Effector CD4-positive, alpha-beta T cell (primary cell): ENCODE measurements around the gene RDH13.
"Not testable (repeated sequence)": the region's sequence is repeated elsewhere in the genome, so short reads cannot be mapped to it uniquely, and the experiment has no call there.

ENCODE experiments used
- DNase-seq: peaks from one replicate; pipeline ENCODE4 v3.0.0-alpha.2; 2020
- total RNA-seq: gene quantifications from one replicate; lab custom pipeline; 2026; lab: John Stamatoyannopoulos, UW

The RDH13 gene
- 20.8 reads per million, percentile 47 among the genes with 10 or more reads in this experiment for total RNA-seq

DNA sequence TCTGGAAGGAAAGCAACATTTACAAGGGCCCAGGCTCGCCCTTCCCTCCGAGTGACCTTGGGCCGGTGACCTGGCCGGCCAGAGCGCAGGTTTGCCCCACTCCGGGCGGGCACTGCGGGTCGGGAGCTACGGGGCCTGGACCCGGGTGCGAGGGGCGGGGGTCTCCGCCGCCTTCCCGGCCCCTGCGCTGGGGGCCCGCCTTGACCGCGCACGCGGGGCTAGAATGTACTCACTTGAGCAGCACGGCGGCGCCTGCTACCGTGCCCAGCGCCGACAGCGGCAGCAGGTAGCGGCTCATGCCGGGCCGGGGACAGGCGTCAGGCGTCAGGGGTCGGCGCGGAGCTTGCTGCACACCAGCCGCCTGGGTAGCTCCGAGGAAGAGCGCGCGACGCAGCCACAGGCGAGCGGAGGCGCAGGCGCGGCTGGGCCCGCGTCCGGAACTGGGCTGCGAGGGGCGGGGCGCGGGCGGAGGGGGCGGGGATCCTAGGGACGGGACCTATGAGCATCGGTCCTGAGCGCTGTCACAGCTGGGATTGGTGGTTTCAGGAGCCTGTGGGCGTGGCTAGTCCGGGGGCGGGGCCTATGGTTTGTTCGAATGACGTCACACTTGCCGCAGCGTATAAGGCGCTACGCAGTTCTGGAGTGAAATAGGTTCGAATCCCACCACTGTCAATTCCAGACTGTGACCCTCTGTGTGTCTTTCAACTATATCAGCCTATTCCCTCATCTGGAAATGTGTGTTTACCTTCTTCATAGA is at the start of gene RDH13:
Gene RDH13, minus strand, starts transcription at position 414 of the 757 bp plus-strand sequence. Its CDS starts 116 bp downstream, at position 298.
- peak; percentile 95 for DNase-seq

- no peak for DNase-seq
Measured at GRCh38 chr19:55112246-55112776, 49.4 kb upstream of the RDH13 start.

GRCh38 chr19:55111238-55111831 is 48.4 kb upstream of the RDH13 start:
- DNase-seq: no peak

DNA sequence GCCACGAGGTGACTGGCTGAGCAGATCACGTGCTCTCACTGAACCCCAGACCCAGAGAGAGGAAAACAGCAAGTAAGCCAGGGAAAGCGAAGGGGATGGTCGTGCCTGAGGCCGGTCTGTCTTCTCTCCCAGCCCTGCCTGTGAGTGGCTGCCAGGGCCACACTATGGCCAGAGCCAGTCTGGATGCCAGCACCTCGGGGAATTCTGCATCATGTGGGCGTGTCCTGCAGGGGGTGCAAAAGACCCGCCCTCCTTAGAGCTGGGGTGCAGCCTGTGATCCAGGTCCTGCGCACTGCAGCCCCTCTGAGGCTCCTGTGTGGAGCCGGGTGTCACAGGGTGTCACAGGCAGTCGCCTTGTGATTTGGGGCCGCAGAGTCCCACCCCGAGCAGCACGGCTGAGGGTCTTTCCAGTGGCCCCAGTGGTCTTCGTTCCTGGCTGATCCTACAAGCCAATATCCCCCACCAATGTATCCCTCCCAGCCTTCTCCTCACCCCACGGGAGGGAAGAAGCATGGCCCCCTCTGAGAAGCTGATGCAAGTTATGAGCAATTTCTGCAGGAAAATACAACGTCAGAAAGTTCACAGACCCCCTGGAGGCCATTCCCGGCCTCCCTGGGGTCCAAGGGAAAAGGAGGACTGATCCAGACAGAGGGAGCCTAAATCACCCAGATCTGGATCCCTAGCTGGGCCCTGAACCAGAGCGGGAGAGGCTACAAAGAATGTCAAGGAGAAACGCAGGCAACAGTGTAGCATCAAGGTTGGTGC is 46.8 kb upstream of the RDH13 start:
- no peak for DNase-seq

- not testable (repeated sequence) for DNase-seq
Measured at GRCh38 chr19:55107252-55107651, 44.3 kb upstream of the RDH13 start.

GRCh38 chr19:55106591-55106990 is 43.6 kb upstream of the RDH13 start:
- DNase-seq: no peak

DNA sequence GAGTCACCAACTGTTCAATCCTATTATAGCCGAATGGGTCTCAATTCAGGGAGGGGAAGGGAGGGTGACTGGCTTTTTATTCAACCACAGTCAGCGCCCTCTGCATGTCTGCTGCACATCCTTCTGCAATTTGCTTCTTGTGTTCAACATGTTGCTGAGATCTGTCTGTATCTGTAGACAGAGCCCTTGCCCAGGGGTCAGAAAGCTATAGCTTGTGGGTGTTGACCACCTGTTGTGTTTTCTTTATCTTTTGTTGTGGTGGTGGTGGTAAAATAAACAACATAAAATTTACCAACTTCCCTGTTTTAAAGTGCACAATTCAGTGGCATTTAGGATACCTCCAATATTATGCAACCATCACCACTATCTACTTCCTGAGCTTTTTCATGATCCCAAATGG is 42.3 kb upstream of the RDH13 start:
- DNase-seq: no peak

GRCh38 chr19:55103190-55103589 is 40.2 kb upstream of the RDH13 start:
- no peak for DNase-seq

- no peak for DNase-seq
Measured at GRCh38 chr19:55101261-55101660, 38.3 kb upstream of the RDH13 start.

DNA sequence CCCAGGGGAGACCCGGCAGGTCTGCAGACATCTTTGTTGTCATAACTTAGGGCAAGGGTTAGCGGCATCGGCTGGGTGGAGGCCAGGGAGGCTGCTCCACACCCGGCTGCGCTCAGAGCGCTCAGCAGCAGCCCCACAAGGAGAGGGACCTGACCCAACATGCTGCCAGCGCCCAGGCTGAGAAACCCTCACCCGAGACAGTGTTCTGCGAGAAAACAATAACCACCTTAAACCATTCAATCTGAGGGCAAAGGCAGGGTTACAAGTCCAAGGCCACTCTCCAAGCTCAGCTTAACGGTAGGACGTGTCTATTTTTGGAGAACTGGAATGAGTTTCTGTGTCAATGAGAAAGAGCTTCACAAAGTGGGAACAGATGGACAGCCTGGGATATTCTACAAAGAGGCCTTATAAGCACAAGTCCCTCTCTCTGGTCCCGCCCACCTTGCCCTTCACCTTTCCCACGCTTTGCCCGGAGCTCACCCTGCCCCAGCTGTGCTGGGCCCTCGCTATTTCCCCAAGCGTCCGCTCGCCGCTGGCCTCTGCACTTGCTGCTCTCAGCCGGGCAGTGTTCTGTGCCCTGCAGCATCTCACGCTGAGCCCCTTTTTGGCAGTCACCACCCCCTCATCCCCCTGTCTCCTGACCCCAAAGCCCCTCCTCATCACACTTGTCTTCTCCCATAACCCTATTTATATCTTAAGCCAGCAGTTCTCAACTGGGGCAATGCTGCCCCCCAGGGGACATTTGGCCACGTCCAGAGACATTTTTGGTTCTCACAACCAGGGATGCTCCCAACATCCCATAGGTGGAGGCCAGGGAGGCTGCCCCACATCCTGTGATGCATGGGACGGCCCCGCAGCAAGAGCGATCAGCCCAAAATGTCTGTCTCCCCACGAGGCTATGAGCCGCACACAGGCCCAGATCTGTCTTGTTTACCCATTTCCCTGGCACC is 36.9 kb upstream of the RDH13 start:
- DNase-seq: no peak

- DNase-seq: no peak
Measured at GRCh38 chr19:55098716-55099556, 36.0 kb upstream of the RDH13 start.

- DNase-seq: no peak
Measured at GRCh38 chr19:55097864-55098715, 35.1 kb upstream of the RDH13 start.

DNA sequence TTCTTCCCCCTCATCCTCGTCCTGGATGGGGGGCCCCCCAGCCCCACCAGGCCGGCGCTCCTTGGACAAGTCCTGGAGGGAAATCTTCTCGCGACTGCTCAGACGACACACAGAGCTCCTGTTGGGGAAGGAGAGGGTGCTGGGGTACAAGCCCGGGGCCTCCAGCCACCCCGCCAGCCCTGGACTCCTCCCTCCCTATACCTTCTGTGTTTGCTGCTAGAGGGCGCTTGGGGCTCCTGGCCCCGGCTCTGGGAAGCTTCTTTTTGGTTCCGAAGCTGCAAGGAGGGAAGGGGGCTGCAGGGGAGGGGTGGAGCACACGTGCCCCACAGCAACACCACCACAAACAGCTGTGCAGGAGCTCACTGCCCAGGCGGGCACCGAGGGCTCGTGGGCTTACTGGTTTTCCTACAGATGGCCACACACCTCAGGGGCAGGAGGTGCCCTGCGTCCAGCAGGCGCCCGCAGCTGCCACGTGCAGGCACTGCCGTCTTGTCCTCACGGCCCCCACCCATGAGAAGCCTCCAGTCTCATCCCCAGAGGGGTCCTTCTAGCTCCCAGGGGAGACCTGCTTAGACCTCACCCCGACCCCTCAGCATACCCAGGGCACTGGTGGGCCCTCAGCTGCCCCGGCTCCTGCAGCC is 33.2 kb upstream of the RDH13 start:
- DNase-seq: no peak

GRCh38 chr19:55095260-55096060 is 32.5 kb upstream of the RDH13 start:
- no peak for DNase-seq

GRCh38 chr19:55094456-55095259 is 31.7 kb upstream of the RDH13 start:
- DNase-seq: no peak

DNA sequence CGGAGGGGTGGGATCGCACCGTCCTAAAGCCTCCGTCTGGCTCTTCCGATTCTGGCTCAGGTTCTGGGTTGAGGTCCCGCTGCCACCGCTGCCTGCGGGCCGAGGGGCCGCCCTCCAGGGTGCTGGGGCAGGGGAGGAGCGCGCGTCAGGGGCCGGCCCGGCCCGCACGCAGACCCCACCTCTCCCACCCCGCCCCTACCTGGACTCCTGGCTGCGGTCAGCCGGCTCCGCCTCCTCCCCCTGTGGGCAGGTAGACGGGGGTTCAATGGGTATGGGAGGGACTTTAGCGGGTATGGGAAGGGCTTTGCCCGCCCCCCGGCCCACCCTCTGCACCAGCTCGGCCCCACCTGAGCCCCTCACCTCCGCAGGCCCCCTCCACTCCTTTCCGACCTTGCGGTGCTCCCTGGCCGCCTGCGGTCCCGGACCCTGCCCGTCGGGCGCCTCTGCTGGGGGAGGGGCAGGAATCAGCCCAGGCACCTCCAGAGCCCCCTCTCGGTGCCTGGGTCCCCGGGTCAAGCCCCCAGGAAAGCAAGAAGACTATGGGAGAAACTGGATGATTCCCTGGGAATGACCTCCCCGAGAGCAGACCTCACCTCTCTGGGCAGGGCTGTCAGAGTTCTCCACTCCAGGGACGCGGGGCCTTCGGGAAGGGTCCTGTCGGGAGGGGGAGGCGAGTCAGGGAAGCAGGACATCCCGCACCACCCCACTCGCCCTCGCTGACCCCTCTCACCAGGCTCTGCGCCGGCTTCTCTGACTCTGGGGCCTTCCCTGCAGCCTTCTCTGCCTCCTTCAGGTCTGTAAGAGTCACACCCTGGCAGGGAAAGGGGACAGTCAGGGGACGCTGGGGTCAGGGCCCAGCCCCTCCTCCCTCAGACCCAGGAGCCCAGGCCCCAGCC is 29.7 kb upstream of the RDH13 start:
- DNase-seq: no peak

- DNase-seq: no peak
Measured at GRCh38 chr19:55091955-55092354, 29.0 kb upstream of the RDH13 start.
